Activated naive CD8-positive, alpha-beta T cell treated with anti-CD3 and anti-CD28 coated beads, Interleukin-2, amount 50 U/mL, for 16 hours (primary cell): Measurements from ENCODE around the gene IL7R.
"Not testable (repeated sequence)": the region's sequence is repeated elsewhere in the genome, so short reads cannot be mapped to it uniquely, and the experiment has no call there.

Experiments
- DNase-seq: peaks from one replicate; pipeline ENCODE4 v3.0.0-alpha.2; 2020; ENCODE audit warnings: low read depth, low spot score

Gene IL7R

GRCh38 chr5:35876454-35876853, 19.8 kb downstream of the IL7R start:
- DNase-seq: no peak

GRCh38 chr5:35876922-35877321, 20.2 kb downstream of the IL7R start:
- DNase-seq: no peak

- no peak for DNase-seq
Observed at GRCh38 chr5:35877655-35878054, 21.0 kb downstream of the IL7R start.

GRCh38 chr5:35878079-35878478, 21.4 kb downstream of the IL7R start:
- DNase-seq: no peak

- DNase-seq: no peak
Observed at GRCh38 chr5:35879096-35879495, 22.4 kb downstream of the IL7R start.

GRCh38 chr5:35879649-35880048, 23.0 kb downstream of the IL7R start:
- no peak for DNase-seq

GRCh38 chr5:35880156-35880555, 23.5 kb downstream of the IL7R start:
- no peak for DNase-seq

GRCh38 chr5:35881758-35882157, 25.1 kb downstream of the IL7R start:
- no peak for DNase-seq

- no peak for DNase-seq
Observed at GRCh38 chr5:35884191-35884769, 27.6 kb downstream of the IL7R start.

GRCh38 chr5:35884773-35885172, 28.1 kb downstream of the IL7R start:
- DNase-seq: no peak

GRCh38 chr5:35886381-35886780, 29.7 kb downstream of the IL7R start:
- DNase-seq: no peak

- DNase-seq: no peak
Observed at GRCh38 chr5:35887321-35888100, 30.8 kb downstream of the IL7R start.

GRCh38 chr5:35890021-35891020, 33.6 kb downstream of the IL7R start:
- no peak for DNase-seq

GRCh38 chr5:35892799-35893198, 36.1 kb downstream of the IL7R start:
- DNase-seq: not testable (repeated sequence)

GRCh38 chr5:35894131-35894530, 37.4 kb downstream of the IL7R start:
- DNase-seq: no peak

- no peak for DNase-seq
Observed at GRCh38 chr5:35898952-35899660, 42.4 kb downstream of the IL7R start.

GRCh38 chr5:35899800-35900199, 43.1 kb downstream of the IL7R start:
- no peak for DNase-seq

- no peak for DNase-seq
Observed at GRCh38 chr5:35900972-35901695, 44.4 kb downstream of the IL7R start.

GRCh38 chr5:35902046-35902672, 45.5 kb downstream of the IL7R start:
- no peak for DNase-seq

GRCh38 chr5:35903631-35904203, 47.0 kb downstream of the IL7R start:
- DNase-seq: no peak
